Activated naive CD4-positive, alpha-beta T cell treated with Interleukin-2 at 50 U/mL for 16 hours (primary cell): ENCODE measurements around the gene TMEM120B.
A peak's percentile ranks its signal among the peaks of the same experiment; 100 is the strongest.
"Not testable (repeated sequence)": the region's sequence is repeated elsewhere in the genome, so short reads cannot be mapped to it uniquely, and the experiment has no call there.

Source experiments
- DNase-seq: peaks from one replicate; pipeline ENCODE4 v3.0.0-alpha.2; 2020

TMEM120B gene

DNA sequence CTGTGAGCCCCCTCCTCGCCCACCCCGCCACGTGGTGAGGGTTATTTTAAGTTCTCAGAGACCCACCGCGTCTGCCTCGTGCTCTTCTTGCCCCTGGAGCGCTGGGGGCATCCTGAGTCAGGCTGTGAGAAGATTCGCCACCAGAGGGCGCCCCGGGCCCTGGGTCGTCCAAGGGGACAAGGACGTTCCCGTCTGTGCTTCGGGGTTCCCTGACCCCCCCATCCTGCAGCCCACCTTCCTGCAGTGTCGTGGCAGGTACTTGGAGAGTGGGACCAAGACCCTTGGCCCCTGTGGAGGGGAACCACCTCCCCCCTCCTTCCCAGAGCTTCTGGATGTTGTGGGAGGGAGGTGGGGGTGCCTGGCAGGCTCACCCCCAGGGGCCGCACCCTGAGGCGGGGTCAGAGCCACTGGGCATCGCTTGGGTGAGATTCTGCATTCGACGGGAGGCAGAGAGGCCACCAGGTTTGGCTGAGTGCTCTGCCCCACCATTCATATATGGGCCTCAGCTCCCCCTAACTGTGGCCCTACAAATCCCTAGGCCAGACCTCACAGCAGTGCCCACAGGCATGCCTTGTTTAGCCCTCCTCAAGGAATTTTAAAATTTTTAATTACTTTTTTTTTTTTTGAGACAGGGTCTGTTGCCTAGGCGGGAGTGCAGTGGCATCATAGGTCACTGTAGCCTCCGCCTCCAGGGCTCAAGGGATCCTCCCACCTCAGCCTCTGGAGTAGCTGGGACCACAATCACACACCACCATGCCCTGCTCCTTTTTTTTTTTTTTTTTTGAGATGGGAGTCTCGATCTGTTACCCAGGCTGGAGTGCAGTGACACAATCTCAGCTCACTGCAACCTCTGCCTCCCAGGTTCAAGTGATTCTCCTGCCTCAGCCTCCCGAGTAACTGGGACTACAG, 63.9 kb downstream of the TMEM120B start:
- peak; percentile 90 for DNase-seq

GRCh38 chr12:121778567-121779421, 66.2 kb downstream of the TMEM120B start:
- no peak for DNase-seq

- no peak for DNase-seq
Observed at GRCh38 chr12:121779422-121779895, 66.9 kb downstream of the TMEM120B start.

GRCh38 chr12:121780429-121780828, 67.9 kb downstream of the TMEM120B start:
- DNase-seq = no peak

- no peak for DNase-seq
Observed at GRCh38 chr12:121781484-121781997, 69.0 kb downstream of the TMEM120B start.

DNA sequence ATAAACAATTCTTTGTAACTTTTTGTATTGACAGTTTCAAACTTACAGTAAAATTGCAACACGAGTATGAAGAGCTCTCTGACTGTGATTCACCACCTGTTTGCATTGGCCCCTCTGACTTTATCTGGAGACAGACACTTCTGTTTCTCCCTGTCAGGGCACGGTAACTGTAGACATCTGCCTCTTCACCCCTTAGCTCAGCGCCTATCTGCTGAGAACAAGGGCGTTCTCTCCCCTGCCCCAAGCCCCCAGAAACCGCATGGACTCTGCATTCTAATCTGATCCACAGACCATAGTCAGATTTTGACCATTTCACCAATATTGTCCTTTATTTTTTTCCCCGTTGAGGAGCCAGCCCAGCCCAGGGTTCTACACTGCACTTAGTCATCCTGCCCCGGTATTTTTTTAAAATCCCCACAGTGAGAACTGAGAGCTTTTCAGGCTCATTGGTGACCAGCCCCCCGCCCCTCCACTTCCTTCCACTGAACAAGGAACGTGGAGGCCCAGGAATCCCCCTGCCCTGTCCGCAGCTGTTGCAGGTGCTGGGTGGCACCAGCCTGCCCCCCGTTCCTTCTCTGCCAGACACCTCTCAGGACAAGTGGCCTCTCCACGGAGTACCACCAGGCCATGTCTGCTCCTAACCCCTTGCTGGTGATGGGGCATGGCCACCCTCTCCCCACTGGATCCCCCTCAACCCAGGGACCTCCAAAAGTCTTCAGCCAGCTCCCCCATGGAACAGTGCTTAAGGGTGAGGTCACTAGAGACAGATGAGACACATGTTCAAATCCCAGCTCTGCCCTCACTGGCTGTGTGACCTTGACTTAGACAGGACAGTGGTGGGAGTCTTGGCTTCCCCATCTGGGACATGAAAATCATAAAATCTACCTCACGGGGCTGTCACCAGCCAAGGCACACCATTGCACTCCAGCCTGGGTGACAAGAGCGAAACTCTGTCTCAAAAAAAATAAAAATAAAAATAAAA, 69.7 kb downstream of the TMEM120B start:
- peak; percentile 71 for DNase-seq

DNA sequence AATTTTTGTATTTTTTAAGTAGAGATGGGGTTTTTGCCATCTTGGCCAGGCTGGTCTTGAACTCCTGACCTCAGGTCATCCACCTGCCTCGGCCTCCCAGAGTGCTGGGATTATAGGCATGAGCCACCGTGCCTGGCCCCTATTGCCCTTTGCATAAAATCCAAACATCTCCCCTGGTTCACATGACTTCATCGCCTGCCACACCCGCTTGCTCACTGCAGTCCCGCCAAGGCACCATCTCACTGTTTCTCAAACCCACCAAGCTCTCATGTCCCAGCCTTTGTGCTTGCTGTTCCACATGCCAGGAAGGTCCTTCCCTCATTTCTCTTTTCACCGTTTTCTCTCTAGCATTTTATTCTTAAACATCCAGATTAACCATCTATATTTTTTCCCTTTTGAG, 71.2 kb downstream of the TMEM120B start:
- DNase-seq = no peak

DNA sequence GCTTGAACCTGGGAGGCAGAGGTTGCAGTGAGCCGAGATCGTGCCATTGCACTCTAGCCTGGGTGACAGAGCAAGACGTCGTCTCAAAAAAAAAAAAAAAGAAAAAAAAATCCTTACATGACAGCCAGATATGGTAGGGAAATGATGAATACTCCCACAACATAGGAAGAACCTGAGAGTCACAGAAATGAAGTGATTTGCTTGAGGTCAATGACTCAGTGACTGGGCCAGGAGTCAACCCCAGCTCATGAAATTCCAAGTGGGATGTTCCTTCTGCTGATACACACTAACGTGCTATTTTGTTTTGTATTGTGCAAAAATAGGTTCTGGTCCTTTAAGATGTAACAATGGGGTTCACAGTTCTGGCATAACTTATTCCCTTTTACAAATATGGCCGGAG, 71.9 kb downstream of the TMEM120B start:
- no peak for DNase-seq

GRCh38 chr12:121786440-121786825, 73.9 kb downstream of the TMEM120B start:
- peak; percentile 51 for DNase-seq

GRCh38 chr12:121787063-121788025, 74.8 kb downstream of the TMEM120B start:
- DNase-seq = peak; percentile 51

- no peak for DNase-seq
Observed at GRCh38 chr12:121788176-121788818, 75.7 kb downstream of the TMEM120B start.

GRCh38 chr12:121789233-121789781, 76.8 kb downstream of the TMEM120B start:
- DNase-seq = peak; percentile 43

DNA sequence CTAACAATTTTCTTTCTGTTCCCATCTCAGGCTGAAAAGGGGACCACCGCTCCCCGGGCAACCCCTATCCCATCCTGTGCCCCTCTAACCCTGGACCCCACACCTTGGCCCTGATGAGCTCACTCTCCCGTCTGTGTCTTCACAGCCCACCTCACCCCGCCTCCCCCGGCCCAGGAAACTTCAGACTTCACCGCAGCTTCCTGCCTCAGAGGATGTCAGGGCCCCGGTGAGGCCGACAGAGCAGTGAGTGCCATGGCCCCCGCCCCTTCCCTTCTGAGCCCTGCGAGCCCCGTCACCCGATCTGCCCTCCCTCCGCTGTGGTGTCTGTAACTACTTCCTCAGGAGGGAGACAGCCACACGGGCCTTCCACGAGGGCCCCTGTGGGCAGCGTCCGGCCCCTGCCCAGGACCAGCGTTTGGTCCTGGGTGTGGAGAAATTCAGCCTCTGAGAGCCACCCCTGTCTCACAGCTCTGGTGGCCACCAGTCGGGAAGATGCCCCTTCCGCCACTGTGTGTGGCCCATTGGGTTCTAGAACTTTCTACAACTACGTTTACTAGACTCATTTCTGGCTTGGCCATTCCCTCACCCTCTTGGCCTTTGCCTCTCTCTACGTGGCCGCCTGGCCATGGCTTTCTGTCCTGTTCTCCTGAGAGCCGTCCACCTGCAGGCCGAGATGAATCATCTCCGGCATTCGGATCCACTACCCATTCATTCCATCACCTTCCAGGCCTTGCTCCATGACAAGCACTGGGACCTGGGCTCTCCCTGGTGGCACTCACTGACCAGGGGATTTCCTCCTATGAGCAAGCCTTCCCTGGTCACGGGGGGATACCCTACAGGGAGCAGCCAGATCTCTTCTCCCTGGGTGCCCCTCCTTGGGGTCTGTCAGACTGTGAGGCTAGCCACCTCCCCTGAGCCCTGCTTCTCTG, 77.5 kb downstream of the TMEM120B start:
- peak; percentile 93 for DNase-seq

DNA sequence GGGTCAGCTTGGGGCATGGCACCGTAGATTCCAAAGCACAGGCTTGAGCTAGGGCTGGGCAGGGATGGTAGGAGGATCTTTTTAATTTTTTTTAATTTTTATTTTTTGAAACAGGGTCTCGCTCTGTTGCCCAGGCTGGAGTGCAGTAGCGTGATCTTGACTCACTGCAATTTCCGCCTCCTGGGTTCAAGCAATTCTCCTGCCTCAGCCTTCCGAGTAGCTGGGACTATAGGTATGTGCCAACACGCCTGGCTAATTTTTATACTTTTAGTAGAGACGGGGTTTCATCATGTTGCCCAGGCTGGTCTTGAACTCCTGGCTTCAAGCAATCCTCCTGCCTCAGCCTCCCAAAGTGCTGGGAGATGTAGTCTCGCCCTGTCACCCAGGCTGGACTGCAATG, 78.2 kb downstream of the TMEM120B start:
- DNase-seq = not testable (repeated sequence)

DNA sequence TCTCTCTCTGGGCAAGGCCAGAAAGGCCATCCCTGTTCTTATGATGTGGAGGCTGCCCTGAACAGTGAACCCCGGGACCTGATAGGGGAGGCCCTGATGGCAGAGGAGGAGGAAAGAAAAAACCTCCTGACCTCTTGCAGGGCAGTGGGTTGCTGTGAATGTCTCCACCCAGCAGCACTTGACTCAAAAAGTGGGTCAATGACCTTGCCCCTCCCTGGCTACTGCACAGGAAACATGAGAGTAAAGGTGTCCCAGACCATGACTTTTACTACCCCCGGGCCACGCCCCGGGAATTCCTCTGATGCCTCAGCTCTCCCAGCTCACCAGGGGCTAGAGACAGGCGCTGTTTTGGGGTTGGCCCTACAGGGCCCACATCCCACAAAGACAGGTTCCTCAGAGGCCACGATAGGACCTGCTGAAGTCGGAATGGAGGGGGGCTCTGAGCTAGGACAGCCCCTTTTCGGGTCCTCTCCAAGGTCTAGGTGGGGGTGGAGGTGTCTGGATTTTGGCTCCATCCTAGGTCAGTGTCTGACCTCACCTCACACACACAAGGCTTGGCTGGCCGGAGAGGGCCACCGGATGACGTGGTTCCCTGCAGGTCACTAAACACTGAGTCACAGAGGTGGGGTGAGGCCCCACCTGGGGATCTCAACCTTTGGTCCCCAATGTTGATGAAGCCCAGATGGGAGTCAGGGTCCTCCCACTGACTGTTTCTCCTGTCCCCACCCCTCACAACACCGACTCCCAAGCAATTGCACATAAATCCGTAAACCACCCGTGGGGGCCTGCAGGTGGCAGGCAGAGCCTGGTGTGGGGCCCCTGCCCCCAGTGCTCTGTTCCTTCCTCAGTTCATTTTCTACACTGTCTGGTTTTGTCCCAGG, 79.4 kb downstream of the TMEM120B start:
- peak; percentile 40 for DNase-seq

DNA sequence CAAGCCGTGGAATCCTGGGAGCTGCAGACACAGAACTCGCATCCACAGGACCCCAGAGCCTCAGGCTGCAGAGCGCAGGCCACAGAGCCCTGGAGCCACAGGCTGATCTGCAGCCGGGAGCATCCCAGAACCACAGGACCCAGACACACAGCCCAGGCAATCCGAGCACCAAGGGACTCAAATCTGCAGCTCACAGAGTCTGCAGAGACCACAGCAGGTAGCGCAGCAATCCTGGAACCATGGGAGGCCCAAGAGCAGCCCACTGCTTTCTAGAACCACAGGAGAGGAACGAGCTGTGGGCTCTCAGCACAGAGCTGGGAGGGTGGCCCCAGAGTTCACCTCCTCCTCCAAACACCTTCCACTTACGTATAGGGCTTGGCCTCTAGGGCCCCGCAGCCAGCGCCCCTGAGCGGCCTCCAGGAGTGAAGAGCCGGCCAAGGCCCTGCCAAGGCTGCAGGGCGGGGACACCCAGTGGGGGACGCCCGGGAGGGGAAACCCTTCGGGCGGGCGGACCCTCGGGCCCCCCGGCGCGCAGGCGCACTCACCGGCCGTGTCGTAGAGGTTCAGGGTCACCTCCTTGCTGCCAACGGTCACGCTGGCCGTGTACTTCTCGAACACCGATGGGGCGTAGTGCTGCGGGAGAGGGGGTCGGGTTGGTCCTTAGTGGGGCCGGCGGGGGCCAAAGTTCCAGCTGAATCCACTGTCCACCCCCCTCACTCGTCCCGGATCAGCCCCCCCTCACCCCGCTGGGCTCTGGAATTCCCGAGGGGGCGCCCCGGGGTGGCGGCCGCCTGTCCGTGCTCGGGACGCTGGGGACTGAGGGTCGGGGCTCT, 80.3 kb downstream of the TMEM120B start:
- peak; percentile 66 for DNase-seq

- peak; percentile 72 for DNase-seq
Observed at GRCh38 chr12:121793440-121793837, 80.9 kb downstream of the TMEM120B start, which contains the start of gene RHOF. Gene RHOF, minus strand, starts transcription at chr12:121793688. Its CDS starts 55 bp downstream, at chr12:121793633.
